ENCODE results near the gene TMEM53.

TMEM53 gene

DNA sequence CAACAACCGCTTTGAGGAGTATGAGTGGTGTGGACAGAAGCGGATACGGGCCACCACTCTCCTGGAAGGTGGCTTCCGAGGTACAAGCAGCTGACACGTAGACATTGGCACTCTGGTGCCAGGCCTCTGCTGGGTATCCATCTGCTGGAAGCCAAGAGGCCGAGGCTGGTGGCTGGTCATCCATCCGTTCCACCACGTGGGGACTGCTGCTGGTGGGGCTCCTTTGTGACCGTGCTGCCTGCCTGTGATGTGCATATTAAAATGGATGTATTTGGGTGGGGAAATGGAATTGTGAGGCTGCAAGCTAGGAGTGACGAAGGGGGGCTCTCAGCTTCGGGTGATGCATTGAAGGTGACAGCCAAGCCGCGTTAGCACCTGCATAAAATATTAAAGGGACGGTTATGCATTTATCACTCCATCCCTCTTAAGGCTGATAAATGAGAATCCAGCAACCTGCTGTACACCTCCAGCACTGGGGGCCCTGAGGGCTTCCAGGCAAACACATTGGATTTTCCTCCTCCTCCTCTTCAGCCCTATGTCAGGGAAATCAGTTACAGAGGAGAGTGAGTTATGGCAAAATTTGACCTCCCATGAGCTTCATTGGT, 38.1 kb downstream of the TMEM53 start:
- Histone ChIP-seq H3K27me3 (replicated peaks) (no peaks in the 10 kb centered on the region), H3K4me3 (ENCODE audit: low read depth, low read length) (no peak overlapping the region), H3K36me3 (replicated peaks) (peaks cover 55% of the 10 kb centered on the region), H3K27ac (no peak overlapping the region)
- in situ Hi-C loops (cut with HindIII; ENCODE audit: low pct_ligation_motif_present, low sequenced_read_pairs): no loop called here
- DNase-seq: no peak
- TF ChIP-seq CTCF (IDR thresholded peaks at IDR 0.05; ENCODE audit: low read depth, low read length, missing control alignments): no peak

GRCh38 chr1:44635439-44635838, 38.8 kb downstream of the TMEM53 start:
- DNase-seq: no peak
- H3K4me3 ChIP-seq (ENCODE audit: low read depth, low read length): no peak overlapping the region
- H3K27ac ChIP-seq: no peak overlapping the region
- in situ Hi-C loops (cut with HindIII; ENCODE audit: low pct_ligation_motif_present, low sequenced_read_pairs): no loop called here
- H3K36me3 ChIP-seq (replicated peaks): peaks cover 50% of the 10 kb centered on the region
- no peak for TF ChIP-seq CTCF (IDR thresholded peaks at IDR 0.05; ENCODE audit: low read depth, low read length, missing control alignments)
- no peaks in the 10 kb centered on the region for H3K27me3 ChIP-seq (replicated peaks)

GRCh38 chr1:44634606-44635189, 39.6 kb downstream of the TMEM53 start:
- no peaks in the 10 kb centered on the region for H3K27me3 ChIP-seq (replicated peaks)
- H3K27ac ChIP-seq: no peak overlapping the region
- in situ Hi-C loops (cut with HindIII; ENCODE audit: low pct_ligation_motif_present, low sequenced_read_pairs): no loop called here
- no peak for TF ChIP-seq CTCF (IDR thresholded peaks at IDR 0.05; ENCODE audit: low read depth, low read length, missing control alignments)
- no peak for DNase-seq
- no peak overlapping the region for H3K4me3 ChIP-seq (ENCODE audit: low read depth, low read length)
- H3K36me3 ChIP-seq (replicated peaks): peaks cover 50% of the 10 kb centered on the region

DNA sequence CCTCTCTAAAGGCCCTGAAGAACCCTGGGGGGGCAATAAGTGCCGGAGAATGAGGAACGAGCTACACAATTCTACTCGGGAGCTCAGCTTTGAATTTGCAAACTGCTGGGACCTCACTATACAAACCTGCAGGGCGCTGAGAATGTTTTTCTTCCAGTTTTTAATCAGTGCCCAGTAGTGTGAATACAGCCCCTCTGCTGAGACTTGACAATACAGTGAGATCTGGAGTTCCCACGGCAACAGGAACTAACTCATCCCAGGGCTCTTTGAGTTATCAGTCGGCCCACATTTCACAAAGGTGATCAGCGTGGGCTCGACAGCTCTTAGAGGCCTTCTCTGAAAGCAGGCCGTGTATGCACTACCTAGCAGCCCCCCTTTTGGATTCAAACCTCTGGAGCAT, 41.7 kb downstream of the TMEM53 start:
- no peak for TF ChIP-seq CTCF (IDR thresholded peaks at IDR 0.05; ENCODE audit: low read depth, low read length, missing control alignments)
- H3K4me3 ChIP-seq (ENCODE audit: low read depth, low read length): peak overlapping the region; percentile 71
- peak; percentile 16 for DNase-seq
- no peaks in the 10 kb centered on the region for H3K27me3 ChIP-seq (replicated peaks)
- H3K27ac ChIP-seq: peak overlapping the region; percentile 95
- in situ Hi-C loops (cut with HindIII; ENCODE audit: low pct_ligation_motif_present, low sequenced_read_pairs): no loop called here
- peaks cover 37% of the 10 kb centered on the region for H3K36me3 ChIP-seq (replicated peaks)

DNA sequence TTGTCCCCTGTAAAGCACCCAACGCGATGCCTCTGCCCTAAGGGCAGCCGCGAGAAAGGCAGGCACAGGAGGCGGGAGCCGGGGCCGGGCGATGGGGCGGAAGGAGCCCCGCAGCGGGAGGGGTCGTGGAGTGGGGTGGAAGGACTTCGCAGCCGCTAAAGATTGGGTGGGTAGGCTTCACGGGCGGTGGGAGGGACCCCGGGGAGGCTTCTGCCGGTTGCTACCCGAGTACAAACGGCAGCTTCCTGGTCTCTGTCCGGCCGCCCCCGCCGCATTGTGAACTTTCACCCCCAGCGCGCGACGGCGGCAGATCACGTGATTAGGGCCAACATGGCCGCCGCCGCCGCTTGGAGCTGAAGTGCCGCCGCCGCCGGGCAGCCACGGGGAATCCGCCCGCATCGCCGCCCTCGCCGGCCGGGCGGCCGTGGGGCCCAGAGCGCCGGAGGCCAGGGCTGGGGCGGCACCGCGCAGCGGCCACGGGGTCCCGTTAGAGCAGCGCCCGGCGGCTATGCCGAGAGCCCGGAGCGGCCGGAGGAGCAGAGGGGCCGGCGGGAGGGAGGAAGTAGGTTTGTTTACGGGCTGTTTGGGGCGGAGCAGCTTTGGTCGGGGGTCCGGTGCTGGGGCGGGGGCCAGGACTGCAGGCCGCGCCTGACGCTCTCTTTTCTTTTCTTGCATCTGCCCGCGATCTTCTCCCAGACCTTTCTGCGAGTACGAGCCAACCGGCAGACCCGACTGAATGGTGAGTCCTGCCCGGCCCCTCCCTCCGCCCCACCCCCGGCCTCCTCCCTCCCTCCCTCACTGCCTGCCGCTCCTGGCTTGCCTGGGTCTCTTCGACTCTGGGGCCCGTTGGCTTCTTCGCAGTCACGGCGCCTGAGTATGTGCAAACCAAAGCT, 42.4 kb downstream of the TMEM53 start:
- in situ Hi-C loops (cut with HindIII; ENCODE audit: low pct_ligation_motif_present, low sequenced_read_pairs): no loop called here
- H3K4me3 ChIP-seq (ENCODE audit: low read depth, low read length): peak overlapping the region; percentile 71
- peak; percentile 79 for DNase-seq
- no peak for TF ChIP-seq CTCF (IDR thresholded peaks at IDR 0.05; ENCODE audit: low read depth, low read length, missing control alignments)
- H3K27ac ChIP-seq: peak overlapping the region; percentile 95
- no peaks in the 10 kb centered on the region for H3K27me3 ChIP-seq (replicated peaks)
- H3K36me3 ChIP-seq (replicated peaks): peaks cover 31% of the 10 kb centered on the region

Measured in brain microvascular endothelial cell (primary cell).